GM21367 (cell line): Measurements from ENCODE around the gene ZNF738.

Source experiments
- ATAC-seq: cut with Tn5 transposase; IDR thresholded peaks from one replicate; pipeline ENCODE4 v1.9.1; 2021; ENCODE audit not compliant: unreplicated experiment

Gene ZNF738

GRCh38 chr19:21422244-21422643 lies 63.4 kb downstream of the ZNF738 start:
- no peak for ATAC-seq

- ATAC-seq: no peak
Measured at GRCh38 chr19:21423057-21424041, 64.5 kb downstream of the ZNF738 start.
